ENCODE measurements around the gene PRKAR1B. TPM values are rescaled to one million over a fixed set of nuclear protein-coding genes. Genes with fewer than 3 reads are reported as not detected.

PRKAR1B gene
- total RNA-seq, 2 donors from 2014 or later, result 15.1 to 15.9 TPM

- no peaks in the 10 kb centered on the region for H3K36me3 ChIP-seq
- H3K27me3 ChIP-seq, result no peaks in the 10 kb centered on the region
- DNase-seq (ENCODE audit: low spot score), result no peak
- H3K9me3 ChIP-seq, result no peaks in the 10 kb centered on the region
- H3K27ac ChIP-seq, result peak overlapping the region; percentile 30 to 54
- H3K4me1 ChIP-seq, result peaks cover 0 to 33% of the 10 kb centered on the region in 2 donors
- TF ChIP-seq, protein P1, sequence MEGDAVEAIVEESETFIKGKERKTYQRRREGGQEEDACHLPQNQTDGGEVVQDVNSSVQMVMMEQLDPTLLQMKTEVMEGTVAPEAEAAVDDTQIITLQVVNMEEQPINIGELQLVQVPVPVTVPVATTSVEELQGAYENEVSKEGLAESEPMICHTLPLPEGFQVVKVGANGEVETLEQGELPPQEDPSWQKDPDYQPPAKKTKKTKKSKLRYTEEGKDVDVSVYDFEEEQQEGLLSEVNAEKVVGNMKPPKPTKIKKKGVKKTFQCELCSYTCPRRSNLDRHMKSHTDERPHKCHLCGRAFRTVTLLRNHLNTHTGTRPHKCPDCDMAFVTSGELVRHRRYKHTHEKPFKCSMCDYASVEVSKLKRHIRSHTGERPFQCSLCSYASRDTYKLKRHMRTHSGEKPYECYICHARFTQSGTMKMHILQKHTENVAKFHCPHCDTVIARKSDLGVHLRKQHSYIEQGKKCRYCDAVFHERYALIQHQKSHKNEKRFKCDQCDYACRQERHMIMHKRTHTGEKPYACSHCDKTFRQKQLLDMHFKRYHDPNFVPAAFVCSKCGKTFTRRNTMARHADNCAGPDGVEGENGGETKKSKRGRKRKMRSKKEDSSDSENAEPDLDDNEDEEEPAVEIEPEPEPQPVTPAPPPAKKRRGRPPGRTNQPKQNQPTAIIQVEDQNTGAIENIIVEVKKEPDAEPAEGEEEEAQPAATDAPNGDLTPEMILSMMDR (IDR thresholded peaks at IDR 0.05), result no peak
- H3K4me3 ChIP-seq, result no peak overlapping the region
These were observed 184.9 kb downstream of the PRKAR1B start for GRCh38 chr7:542131-542712.

- Histone ChIP-seq H3K9me3 (no peaks in the 10 kb centered on the region), H3K4me1 (peaks cover 0 to 33% of the 10 kb centered on the region in 2 donors), H3K27ac (no peak overlapping the region), H3K36me3 (no peaks in the 10 kb centered on the region), H3K27me3 (no peaks in the 10 kb centered on the region), H3K4me3 (no peak overlapping the region)
- TF ChIP-seq, protein P1 (IDR thresholded peaks at IDR 0.05), result no peak
- no peak for DNase-seq (ENCODE audit: low spot score)
These were observed 185.4 kb downstream of the PRKAR1B start for GRCh38 chr7:541661-542060.

DNA sequence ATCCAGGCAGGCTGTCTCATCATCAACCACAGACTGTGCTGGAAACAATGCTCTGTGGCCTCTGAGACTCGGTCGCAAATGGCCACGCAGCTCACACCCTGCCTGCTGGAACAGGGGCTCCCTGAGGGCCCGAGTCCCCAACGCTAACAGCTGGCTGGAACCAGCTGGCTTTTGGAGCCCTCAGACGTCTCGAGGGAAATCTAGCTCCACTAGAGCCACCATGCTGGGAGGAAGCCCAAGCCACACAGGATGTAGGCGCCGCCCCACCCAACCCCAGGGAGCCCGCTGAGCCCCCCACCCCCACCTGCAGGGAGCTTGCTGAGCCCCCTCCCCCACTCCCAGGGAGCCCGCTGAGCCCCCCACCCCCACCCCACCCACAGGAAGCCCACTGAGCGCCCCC is 186.1 kb downstream of the PRKAR1B start:
- DNase-seq (ENCODE audit: low spot score), result no peak
- no peaks in the 10 kb centered on the region for H3K27me3 ChIP-seq
- no peaks in the 10 kb centered on the region for H3K36me3 ChIP-seq
- H3K9me3 ChIP-seq, result no peaks in the 10 kb centered on the region
- H3K4me1 ChIP-seq, result peaks cover 0 to 33% of the 10 kb centered on the region in 2 donors
- no peak overlapping the region for H3K4me3 ChIP-seq
- TF ChIP-seq, protein P1 (IDR thresholded peaks at IDR 0.05), result no peak
- no peak overlapping the region for H3K27ac ChIP-seq

GRCh38 chr7:540579-540978 is 186.5 kb downstream of the PRKAR1B start:
- no peaks in the 10 kb centered on the region for H3K27me3 ChIP-seq
- TF ChIP-seq, protein P1 (IDR thresholded peaks at IDR 0.05), result no peak
- H3K27ac ChIP-seq, result no peak overlapping the region
- H3K9me3 ChIP-seq, result no peaks in the 10 kb centered on the region
- H3K4me1 ChIP-seq, result peaks cover 0 to 33% of the 10 kb centered on the region in 2 donors
- no peaks in the 10 kb centered on the region for H3K36me3 ChIP-seq
- H3K4me3 ChIP-seq, result no peak overlapping the region
- no peak for DNase-seq (ENCODE audit: low spot score)

- H3K4me3 ChIP-seq, result no peak overlapping the region
- peaks cover 0 to 33% of the 10 kb centered on the region in 2 donors for H3K4me1 ChIP-seq
- TF ChIP-seq, protein P1 (IDR thresholded peaks at IDR 0.05), result no peak
- no peaks in the 10 kb centered on the region for H3K27me3 ChIP-seq
- no peaks in the 10 kb centered on the region for H3K9me3 ChIP-seq
- H3K36me3 ChIP-seq, result no peaks in the 10 kb centered on the region
- no peak overlapping the region for H3K27ac ChIP-seq
- DNase-seq (ENCODE audit: low spot score), result no peak
These were observed 187.2 kb downstream of the PRKAR1B start for GRCh38 chr7:539731-540411.
